GM12864 (cell line): ENCODE results near the gene TCF20.

Source experiments
- DNase-seq: peaks from one replicate; pipeline ENCODE4 v3.0.0-alpha.2; 2011; ENCODE audit warnings: low read depth
- H3K4me3 ChIP-seq: 2 replicates; pipeline ENCODE4 v1.5.1; 2011; ENCODE audit warnings: mild to moderate bottlenecking, low read depth, low read length, control low read depth
- CTCF ChIP-seq: IDR thresholded peaks from 2 replicates; pipeline ENCODE4 v1.5.1; 2011; ENCODE audit warnings: low read depth, mild to moderate bottlenecking, moderate library complexity, low read length, control low read depth, inconsistent platforms; ENCODE audit errors: missing control alignments

TCF20 gene

GRCh38 chr22:42294034-42294985, 23.9 kb upstream of the TCF20 start:
- no peak overlapping the region for H3K4me3 ChIP-seq
- DNase-seq: no peak
- no peak for TF ChIP-seq CTCF

- no peak overlapping the region for H3K4me3 ChIP-seq
- TF ChIP-seq CTCF: no peak
- no peak for DNase-seq
These were observed 22.5 kb upstream of the TCF20 start for GRCh38 chr22:42292732-42293520.

- no peak for DNase-seq
- H3K4me3 ChIP-seq: no peak overlapping the region
- TF ChIP-seq CTCF: no peak
These were observed 20.8 kb upstream of the TCF20 start for GRCh38 chr22:42291287-42291686.

GRCh38 chr22:42289671-42290541, 19.5 kb upstream of the TCF20 start:
- DNase-seq: no peak
- no peak for TF ChIP-seq CTCF
- H3K4me3 ChIP-seq: no peak overlapping the region

- no peak for TF ChIP-seq CTCF
These were observed 18.3 kb upstream of the TCF20 start for GRCh38 chr22:42288791-42289190.

GRCh38 chr22:42287174-42287890, 16.9 kb upstream of the TCF20 start:
- no peak for DNase-seq
- no peak for TF ChIP-seq CTCF
- H3K4me3 ChIP-seq: no peak overlapping the region

More at GRCh38 chr22:42288791-42289190, 18.3 kb upstream of the TCF20 start:
- H3K4me3 ChIP-seq: no peak overlapping the region
- DNase-seq: no peak
